ENCODE results near the gene MITF. TPM values are rescaled to one million over a fixed set of nuclear protein-coding genes. Genes with fewer than 3 reads are reported as not detected.

The MITF gene
- polyA plus RNA-seq, 1 of the 3 experiments (the other 2 are of a cell fraction) = 1.7 TPM

DNA sequence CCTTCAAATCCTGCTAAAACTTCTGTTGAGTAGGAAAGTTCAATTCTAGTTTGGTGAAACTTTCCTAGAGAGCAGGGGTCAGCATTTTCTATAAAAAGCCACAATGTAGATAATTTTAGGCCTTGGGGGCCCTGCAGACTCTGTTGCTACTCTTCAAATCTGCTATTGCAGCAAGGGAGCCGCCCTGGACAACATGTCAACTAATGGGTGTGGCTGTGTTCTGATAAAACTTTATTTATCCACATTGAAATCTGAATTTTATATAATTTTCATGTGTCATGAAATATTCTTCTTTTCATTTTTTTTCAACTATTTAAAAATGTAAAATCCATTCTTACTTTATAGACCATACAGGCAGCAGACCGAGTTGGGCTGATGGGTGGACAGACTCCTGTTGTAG lies 192.8 kb downstream of the MITF start:
- Histone ChIP-seq H3K4me1 (ENCODE audit: control insufficient read depth in 1 of 2, insufficient read depth in 2 of 2, low read depth in 1 of 2, low read length in 1 of 2) (no peaks in the 10 kb centered on the region; a peak in 1 of 4 replicates), H3K27ac (ENCODE audit: low read depth in 2 of 2, low read length in 1 of 2) (no peak overlapping the region), H3K9me2 (no peaks in the 10 kb centered on the region), H3K4me3 (ENCODE audit: low read depth in 2 of 2, low read length in 1 of 2) (no peak overlapping the region), H3K27me3 (ENCODE audit: insufficient read depth) (no peaks in the 10 kb centered on the region), H3K4me2 (no peak overlapping the region), H4K20me1 (ENCODE audit: insufficient read depth) (no peaks in the 10 kb centered on the region), H3K9ac (no peak overlapping the region), H3K79me2 (ENCODE audit: insufficient read depth) (no peaks in the 10 kb centered on the region), H3F3A (replicated peaks; ENCODE audit: insufficient read depth) (peaks cover 4% of the 10 kb centered on the region), H3K9me3 (no peaks in the 10 kb centered on the region), H3K36me3 (replicated peaks in 1 of 2; ENCODE audit: control insufficient read depth in 1 of 2, insufficient read depth in 2 of 2, low read length in 1 of 2) (no peaks in the 10 kb centered on the region), H2AFZ (ENCODE audit: low read depth) (no peak overlapping the region)
- POLR2A ChIA-PET = no interaction called here
- DNase-seq = no peak
- 76% methylated on average over 2 of the region's 2 CpGs for WGBS (ENCODE audit: low lambda C conversion rate)
- TF ChIP-seq EP300 (IDR thresholded peaks at IDR 0.05; ENCODE audit: borderline replicate concordance in 1 of 2, low read depth in 1 of 2, low read length in 1 of 2) = no peak
- no peak for TF ChIP-seq RXRA (IDR thresholded peaks at IDR 0.05; ENCODE audit: borderline replicate concordance, low read depth)
- TF ChIP-seq GABPA (IDR thresholded peaks at IDR 0.05; ENCODE audit: low read depth) = no peak
- no peak for TF ChIP-seq GATA2 (CRISPR knock-in tag; IDR thresholded peaks at IDR 0.05)
- TF ChIP-seq JUND (IDR thresholded peaks at IDR 0.05) = no peak
- no peak for TF ChIP-seq SMC3 (IDR thresholded peaks at IDR 0.05; ENCODE audit: low read depth, low read length)
- no peak for TF ChIP-seq NRF1 (IDR thresholded peaks at IDR 0.05; ENCODE audit: low read depth, low read length)
- no peak for TF ChIP-seq SIN3A (IDR thresholded peaks at IDR 0.05; ENCODE audit: borderline replicate concordance, low read depth, low read length)
- TF ChIP-seq ELF1 (IDR thresholded peaks at IDR 0.05) = no peak
- TF ChIP-seq, protein P1, sequence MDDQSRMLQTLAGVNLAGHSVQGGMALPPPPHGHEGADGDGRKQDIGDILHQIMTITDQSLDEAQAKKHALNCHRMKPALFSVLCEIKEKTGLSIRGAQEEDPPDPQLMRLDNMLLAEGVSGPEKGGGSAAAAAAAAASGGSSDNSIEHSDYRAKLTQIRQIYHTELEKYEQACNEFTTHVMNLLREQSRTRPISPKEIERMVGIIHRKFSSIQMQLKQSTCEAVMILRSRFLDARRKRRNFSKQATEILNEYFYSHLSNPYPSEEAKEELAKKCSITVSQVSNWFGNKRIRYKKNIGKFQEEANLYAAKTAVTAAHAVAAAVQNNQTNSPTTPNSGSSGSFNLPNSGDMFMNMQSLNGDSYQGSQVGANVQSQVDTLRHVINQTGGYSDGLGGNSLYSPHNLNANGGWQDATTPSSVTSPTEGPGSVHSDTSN (IDR thresholded peaks at IDR 0.05) = no peak
- no peak for TF ChIP-seq TEAD4 (IDR thresholded peaks at IDR 0.05; ENCODE audit: borderline replicate concordance, insufficient read depth)
- no peak for TF ChIP-seq FOXJ3 (CRISPR knock-in tag; IDR thresholded peaks at IDR 0.05)
- CTCF ChIA-PET = no interaction called here

DNA sequence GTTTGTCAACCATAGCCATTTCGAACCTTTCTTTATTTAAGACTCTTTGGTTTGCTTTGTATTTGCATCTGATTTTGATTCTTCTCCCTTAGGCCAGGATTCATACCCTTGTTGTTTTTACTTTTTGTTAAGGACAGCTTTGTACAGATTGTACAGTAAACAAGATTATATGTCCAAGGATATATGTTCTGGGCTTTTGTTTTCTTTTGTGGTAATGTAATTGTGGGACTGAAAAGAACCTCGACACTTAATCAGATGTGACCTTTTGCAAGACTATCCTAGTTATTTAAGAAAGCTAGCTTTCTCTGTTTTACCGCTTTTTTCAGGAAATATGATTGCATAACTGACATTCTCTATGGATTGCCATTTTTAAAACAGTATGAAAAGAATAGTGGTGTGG lies 193.2 kb downstream of the MITF start:
- TF ChIP-seq GATA2 (CRISPR knock-in tag; IDR thresholded peaks at IDR 0.05) (no peak), SMC3 (IDR thresholded peaks at IDR 0.05; ENCODE audit: low read depth, low read length) (no peak), POLR2AphosphoS5 (IDR thresholded peaks at IDR 0.05; ENCODE audit: low read depth, low read length) (no peak), RAD21 (IDR thresholded peaks at IDR 0.05; ENCODE audit: low read length) (no peak), TCF12 (IDR thresholded peaks at IDR 0.05) (no peak), RCOR1 (IDR thresholded peaks at IDR 0.05; ENCODE audit: low read length) (no peak), CHD2 (IDR thresholded peaks at IDR 0.05; ENCODE audit: low read length, partially characterized antibody) (no peak), FOSL2 (IDR thresholded peaks at IDR 0.05; ENCODE audit: borderline replicate concordance, low read depth) (no peak), JUND (IDR thresholded peaks at IDR 0.05) (no peak), NRF1 (IDR thresholded peaks at IDR 0.05; ENCODE audit: low read depth, low read length) (no peak), TAF1 (IDR thresholded peaks at IDR 0.05; ENCODE audit: borderline replicate concordance, low read depth, low read length) (no peak), GABPA (IDR thresholded peaks at IDR 0.05; ENCODE audit: low read depth) (no peak), NFIC (IDR thresholded peaks at IDR 0.05; ENCODE audit: borderline replicate concordance) (no peak), RFX5 (IDR thresholded peaks at IDR 0.05; ENCODE audit: low read length) (no peak), RXRA (IDR thresholded peaks at IDR 0.05; ENCODE audit: borderline replicate concordance, low read depth) (no peak), TEAD4 (IDR thresholded peaks at IDR 0.05; ENCODE audit: borderline replicate concordance, insufficient read depth) (no peak)
- TF ChIP-seq, protein P2, sequence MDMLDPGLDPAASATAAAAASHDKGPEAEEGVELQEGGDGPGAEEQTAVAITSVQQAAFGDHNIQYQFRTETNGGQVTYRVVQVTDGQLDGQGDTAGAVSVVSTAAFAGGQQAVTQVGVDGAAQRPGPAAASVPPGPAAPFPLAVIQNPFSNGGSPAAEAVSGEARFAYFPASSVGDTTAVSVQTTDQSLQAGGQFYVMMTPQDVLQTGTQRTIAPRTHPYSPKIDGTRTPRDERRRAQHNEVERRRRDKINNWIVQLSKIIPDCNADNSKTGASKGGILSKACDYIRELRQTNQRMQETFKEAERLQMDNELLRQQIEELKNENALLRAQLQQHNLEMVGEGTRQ (IDR thresholded peaks at IDR 0.05; ENCODE audit: borderline replicate concordance, low read depth, low read length) = no peak
- TF ChIP-seq, protein P1 (IDR thresholded peaks at IDR 0.05) = no peak
- TF ChIP-seq, protein P3, sequence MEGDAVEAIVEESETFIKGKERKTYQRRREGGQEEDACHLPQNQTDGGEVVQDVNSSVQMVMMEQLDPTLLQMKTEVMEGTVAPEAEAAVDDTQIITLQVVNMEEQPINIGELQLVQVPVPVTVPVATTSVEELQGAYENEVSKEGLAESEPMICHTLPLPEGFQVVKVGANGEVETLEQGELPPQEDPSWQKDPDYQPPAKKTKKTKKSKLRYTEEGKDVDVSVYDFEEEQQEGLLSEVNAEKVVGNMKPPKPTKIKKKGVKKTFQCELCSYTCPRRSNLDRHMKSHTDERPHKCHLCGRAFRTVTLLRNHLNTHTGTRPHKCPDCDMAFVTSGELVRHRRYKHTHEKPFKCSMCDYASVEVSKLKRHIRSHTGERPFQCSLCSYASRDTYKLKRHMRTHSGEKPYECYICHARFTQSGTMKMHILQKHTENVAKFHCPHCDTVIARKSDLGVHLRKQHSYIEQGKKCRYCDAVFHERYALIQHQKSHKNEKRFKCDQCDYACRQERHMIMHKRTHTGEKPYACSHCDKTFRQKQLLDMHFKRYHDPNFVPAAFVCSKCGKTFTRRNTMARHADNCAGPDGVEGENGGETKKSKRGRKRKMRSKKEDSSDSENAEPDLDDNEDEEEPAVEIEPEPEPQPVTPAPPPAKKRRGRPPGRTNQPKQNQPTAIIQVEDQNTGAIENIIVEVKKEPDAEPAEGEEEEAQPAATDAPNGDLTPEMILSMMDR (IDR thresholded peaks at IDR 0.05) = no peak
- H3K9me2 ChIP-seq = no peaks in the 10 kb centered on the region
- H2AFZ ChIP-seq (ENCODE audit: low read depth) = no peak overlapping the region
- no peaks in the 10 kb centered on the region for H4K20me1 ChIP-seq (ENCODE audit: insufficient read depth)
- H3K9me3 ChIP-seq = no peaks in the 10 kb centered on the region
- H3K4me3 ChIP-seq (ENCODE audit: low read depth in 2 of 2, low read length in 1 of 2) = no peak overlapping the region
- H3K27me3 ChIP-seq (ENCODE audit: insufficient read depth) = no peaks in the 10 kb centered on the region
- CTCF ChIA-PET = interaction anchor here (1.5 to 1.7 kb wide), 2 partner anchors 11 to 241 kb away, joined by 4 to 6 read pairs; no protein-coding TSS in a partner anchor
- WGBS (ENCODE audit: low lambda C conversion rate) = 70% methylated on average over 3 of the region's 3 CpGs
- no peak for DNase-seq
- H3K4me1 ChIP-seq (ENCODE audit: control insufficient read depth in 1 of 2, insufficient read depth in 2 of 2, low read depth in 1 of 2, low read length in 1 of 2) = no peaks in the 10 kb centered on the region; a peak in 1 of 4 replicates
- H3F3A ChIP-seq (replicated peaks; ENCODE audit: insufficient read depth) = peaks cover 4% of the 10 kb centered on the region
- POLR2A ChIA-PET = no interaction called here
- no peak overlapping the region for H3K9ac ChIP-seq
- no peaks in the 10 kb centered on the region for H3K79me2 ChIP-seq (ENCODE audit: insufficient read depth)
- no peak overlapping the region for H3K4me2 ChIP-seq
- H3K36me3 ChIP-seq (replicated peaks in 1 of 2; ENCODE audit: control insufficient read depth in 1 of 2, insufficient read depth in 2 of 2, low read length in 1 of 2) = no peaks in the 10 kb centered on the region
- H3K27ac ChIP-seq (ENCODE audit: low read depth in 2 of 2, low read length in 1 of 2) = no peak overlapping the region
